Activated CD4-positive, alpha-beta T cell treated with anti-CD3 and anti-CD28 coated beads, Interleukin-2, Interleukin-6, amounts not matched to agents 100 ng/mL and 50 ng/mL, durations not matched to agents 16 hours and 8 hours (primary cell): ENCODE data around the gene TMEM72.

ENCODE experiments used
- DNase-seq: peaks from one replicate; pipeline ENCODE4 v3.0.0-alpha.2; 2020

TMEM72 gene

DNA sequence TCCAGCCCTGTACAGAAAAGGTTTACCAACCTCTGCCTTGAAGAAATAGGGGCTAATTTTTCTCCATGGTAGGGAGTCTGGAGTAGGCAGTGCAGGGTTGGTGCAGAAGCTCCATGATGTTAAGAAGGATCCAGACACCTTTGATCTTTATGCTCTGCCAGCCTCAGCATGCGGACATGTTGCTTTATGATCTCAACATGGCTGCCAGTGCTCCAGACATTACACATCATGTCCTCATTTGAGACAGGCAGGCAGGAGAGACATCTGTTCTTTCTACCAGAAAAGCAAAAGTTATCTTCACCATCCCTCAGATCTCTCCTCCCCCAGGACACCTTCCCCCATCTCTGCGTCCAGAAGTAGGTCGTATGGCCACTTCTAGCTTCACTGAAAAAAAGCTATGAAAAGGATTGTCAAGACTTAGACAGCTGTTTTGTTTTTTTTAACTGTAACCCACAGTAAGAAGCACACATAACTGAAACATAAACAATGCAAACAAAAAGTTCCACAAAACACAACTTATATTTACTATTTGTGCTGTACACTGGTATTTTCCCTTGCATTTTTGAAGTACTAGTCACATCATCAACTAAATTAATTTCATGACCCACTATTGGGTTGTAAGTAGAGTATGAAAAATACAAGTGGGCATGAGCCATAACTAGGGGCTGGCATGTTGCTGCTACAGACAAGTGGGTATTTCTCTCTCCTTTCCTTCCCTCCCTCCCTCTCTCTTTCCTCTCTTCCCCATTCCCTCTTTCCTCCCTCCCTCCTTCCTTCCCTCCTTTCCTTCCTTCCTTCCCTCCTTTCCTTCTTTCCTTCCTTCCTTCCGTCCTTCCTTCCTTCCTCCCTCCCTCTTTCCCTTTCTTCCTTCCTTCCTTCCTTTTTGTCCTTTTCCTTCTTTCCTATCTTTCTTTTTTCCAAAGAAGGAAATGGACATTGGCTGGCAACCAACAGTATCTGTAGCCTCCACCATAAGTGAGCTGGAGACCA lies 45.9 kb downstream of the TMEM72 start:
- no peak for DNase-seq

DNA sequence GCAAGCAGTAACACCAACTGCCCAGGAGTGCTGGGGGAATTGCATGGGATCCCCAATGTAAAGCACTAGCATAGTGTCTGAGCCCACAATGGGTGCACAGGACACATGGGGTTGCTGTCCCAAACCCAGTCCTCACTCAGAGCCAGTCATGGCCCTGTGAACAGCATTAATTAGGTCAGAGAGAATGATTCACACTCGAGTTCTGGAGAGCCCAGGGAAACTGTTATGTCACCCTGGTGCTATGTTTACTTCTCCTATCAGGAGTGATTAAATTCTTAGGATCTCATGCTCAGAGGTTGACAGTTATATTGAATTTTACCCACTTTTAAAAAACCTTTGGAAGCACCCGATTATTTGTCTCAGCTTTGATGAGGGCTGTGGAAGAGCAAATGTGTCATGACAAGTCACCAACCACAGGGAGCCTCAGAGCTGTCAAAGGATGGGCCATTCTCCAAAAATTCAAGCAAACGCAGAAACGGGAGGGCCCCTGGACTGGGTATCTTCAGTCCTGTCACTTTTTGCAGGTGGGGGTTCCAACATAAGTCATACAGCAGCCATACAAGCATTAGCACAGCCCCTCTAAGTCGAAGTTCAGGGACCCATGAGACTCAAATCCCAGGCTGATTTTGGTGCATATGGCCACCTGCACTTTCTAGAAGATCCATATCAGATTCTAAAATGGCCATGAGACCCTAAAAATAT lies 47.2 kb downstream of the TMEM72 start:
- DNase-seq, result no peak

DNA sequence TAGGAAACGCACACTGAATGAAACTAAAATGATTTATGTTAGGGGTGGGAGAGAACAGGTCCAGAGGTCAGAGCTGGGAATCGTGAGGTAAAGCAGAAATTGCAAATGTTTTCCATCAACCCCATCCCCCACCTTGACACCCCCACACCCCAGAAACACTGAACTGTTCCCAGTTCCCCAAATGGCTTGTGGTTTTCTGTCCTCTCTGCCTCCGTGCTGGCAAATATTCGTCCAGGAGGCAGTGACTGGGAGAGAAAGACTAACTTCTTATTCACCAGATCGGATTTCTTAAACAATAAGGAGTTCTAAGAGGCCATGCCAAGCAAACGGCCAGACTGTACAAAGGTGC lies 47.7 kb downstream of the TMEM72 start:
- DNase-seq, result no peak

DNA sequence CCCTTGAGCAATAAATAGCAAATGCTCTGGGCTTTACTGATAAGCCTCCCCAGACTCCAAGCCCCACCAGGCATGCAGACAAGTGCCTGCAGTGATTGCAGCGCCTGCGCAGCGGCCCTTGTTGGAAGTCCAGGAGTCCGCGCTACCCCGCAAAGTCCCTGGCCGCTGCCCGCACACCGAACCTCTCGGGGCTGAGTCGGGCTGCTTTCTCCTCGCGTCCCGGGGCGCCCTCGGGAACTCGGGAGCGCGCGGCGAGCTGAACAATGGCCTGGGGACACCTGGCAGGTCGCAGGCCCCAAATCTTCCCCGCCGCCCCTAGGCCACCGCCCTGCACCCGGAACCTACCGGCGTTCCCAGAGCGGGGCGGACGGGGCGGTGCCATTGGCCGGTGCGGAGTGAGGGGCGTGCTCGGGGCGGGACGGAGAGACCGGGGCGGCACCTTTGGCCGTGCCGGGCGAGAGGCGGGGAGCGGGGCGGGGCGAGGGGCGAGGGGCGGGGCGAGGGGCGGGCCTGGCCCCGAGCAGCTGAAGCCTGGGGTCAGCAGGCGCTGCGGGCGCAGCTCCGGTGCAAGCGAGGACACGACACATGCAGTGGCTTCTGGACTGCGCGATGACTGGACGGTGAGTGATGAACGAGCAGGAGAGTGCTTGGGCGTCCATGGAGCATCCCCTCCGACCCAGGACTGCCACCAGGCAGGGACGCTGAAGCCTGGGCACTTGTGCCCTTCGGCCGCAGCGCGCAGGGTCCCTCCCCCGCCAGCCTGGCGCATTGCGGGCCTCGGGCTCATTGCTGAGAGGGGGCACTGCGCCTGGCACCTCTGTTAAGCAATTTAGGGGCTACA lies 48.3 kb downstream of the TMEM72 start, which contains the start of gene RASSF4:
Gene RASSF4 (plus strand): TSS at position 556 of the 841 bp plus-strand sequence. CDS start 10,401 bp downstream, outside the sequence.
- DNase-seq, result peak; percentile 94

DNA sequence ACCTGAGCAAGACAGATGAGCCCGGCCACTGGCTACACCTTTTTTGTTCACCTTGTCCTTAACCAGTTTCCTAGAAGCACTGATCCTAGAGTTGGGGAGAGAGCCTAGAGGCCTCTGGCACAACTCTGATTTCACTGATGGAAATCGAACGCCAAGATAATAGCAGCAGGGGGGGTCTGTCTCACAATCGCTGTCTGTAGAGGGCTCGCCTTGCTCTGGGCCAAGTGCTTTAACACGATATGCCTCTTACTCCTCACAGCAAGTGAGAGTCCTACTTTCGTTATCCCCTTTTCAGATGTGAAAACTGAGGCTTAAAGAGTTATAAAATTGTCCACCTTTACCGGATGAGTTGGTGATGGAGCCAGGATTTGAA lies 48.9 kb downstream of the TMEM72 start:
- DNase-seq, result no peak

DNA sequence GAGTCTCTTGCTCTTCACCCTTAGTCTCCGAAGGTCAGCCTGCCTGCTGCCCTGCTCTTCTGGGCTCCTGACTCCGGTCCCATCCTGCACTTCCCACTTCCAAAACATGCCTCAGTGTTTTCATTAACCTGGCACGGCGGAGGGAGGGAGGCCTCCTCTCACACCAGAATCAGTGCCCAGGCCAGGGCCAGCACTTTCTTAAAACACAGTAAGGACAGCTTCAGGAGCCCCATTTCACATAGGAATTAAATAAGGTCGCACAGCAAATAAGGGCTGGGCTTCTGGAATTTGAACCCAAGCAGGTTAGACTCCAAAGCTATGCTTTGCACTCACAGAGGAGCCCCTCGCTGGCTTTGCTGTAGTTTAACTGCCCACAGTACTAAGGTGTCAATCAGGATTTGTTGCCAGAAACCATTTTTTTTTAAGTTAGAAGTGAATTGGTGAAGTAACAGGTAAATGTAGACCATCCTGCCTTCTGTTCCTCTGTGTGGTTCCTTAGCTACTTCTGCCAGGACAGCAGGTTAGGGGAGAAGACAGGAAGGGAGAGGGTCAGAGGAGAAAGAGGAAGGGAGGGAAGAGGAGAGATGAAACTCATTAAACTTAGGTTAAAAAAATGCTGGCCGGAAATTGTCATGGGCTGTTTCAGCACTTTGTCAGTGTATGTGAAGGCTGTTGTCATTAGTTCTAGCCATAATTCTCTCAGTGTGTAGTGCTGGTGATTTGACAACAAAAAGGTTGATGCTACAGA lies 49.5 kb downstream of the TMEM72 start:
- DNase-seq, result no peak

DNA sequence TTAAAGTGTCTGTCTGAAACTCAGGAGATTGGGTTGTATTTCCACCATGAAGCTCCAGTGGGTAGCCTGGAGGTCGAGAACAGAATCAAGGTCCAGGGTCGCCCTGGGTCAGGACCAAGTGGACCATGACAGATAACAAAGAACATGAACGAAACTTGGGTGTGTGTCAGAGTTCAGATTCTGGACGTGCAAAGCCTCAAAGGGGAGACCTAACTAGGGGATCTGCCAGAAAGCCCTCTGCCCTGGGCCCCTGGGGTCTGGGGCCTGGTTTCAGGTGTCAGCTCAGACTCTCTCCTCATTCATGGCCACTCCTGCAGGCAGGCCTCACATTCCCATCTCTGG lies 50.1 kb downstream of the TMEM72 start:
- DNase-seq, result no peak

DNA sequence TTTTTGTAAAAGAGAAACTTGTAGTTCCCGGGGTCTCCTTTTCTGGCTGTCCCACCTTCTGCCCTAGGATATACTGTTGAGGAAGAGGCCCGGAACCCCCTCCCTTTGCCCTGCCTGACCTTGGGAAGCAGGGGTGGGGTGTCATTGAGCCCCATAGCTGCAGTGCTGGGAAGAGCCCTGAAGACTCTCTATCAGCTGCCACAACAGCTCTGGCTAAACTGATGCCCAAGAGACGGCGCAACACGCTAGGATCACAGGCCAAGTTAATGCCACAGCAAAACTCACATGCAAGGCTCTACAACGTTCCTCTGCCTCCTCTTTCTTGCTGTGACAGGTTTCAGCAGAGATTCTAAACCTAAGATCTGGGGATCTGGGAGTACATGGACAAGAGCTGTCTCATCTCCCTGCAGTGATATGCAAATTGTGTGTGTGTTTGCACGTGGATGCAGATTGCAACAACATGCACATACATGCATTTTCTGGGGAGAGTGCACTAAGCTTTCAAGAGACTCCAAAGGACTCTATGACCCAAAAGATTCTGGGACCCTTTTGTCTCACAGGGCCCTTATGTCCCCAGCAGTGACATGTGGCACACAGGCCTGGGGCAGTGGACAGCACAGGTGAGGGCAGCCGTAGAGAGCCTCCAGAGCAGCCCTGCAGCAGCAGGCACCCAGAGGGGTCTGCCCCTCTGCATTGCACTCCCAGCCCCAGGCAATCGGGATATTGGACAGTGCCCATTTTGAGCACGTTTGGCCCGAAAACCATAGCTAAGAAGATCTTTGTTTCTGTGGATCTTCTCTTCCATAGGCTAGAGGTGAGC lies 51.0 kb downstream of the TMEM72 start:
- no peak for DNase-seq

DNA sequence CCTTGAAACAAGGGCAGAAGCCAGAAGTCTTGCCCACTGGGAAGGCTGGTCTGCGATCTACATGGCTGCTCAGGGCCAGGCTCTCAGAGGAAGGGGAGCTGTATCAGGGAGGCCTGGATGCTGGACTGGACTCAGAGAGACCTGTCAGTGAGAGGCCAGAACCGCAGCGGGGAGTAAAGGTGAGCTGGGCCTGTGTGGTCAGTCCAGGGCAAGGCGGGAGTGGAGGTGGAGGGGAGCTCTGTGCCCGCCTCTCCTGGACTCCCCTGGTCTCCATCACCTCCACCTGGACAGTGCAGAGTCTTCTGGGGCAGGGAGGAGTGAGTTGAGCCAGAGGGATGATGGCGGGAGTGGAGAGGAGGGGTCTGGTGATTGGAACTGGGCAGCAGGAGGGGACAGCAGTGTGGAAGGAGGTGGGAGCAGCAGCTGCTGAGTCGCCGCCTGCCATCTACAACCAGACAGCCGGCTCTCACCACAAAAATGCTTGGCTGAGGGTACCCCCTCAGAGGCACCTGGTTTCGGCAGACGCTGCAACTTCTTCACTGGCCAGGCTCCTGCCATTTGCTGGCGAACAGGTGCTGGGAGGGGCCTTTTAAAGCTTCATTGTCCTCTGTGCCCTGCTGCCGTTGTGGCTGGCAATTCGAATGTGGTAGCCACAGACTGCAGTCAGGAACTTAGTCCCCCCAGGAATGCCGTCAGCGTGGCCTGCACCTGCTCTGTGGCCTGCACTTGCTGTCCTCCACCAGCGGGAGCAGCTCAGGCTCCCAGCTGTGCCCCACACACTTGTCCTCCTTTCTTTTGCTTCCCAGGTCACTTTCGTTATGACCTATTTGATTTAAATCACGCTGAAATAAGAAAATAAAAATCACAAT lies 52.0 kb downstream of the TMEM72 start:
- no peak for DNase-seq

DNA sequence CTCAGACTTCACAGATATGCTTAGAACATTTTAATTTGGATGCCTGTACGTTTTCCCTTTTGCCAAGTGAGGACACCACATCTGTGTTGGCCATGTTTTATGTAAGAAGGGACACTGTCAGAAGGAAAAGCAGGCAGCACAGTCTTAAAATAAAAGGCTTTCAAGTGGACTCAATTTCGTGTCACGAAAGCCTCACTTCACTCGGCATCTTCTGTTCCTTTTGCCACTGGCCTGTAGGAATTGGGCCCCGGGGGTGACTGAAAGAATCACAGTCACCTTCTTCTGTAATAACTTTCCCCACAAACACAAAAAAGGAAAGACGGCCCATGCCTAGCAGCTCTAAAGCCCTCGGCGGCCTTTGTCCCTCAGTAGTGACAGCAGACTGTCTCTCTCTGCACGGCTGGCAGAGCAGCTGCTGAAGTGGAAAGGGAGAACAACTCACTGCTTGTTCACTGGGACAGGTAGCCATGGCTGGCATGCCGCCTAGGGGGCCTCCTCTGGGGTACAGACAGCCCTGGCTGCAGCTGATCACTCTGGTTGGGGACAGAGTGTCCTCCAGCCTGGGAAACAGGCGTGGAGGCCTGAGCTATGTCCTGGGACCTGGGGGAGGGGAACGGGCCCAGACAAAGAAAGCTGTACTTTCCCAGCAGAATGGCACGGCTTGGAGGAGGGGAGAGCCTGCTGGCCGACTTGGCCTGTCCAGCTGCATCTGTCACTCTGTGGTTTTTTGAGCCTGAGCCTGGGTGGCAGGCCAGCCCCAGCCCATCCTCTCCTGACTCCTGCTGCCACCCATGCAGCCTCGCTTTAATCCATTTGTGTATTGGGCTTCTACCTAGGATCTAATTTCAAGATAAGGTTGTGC lies 52.9 kb downstream of the TMEM72 start:
- no peak for DNase-seq

DNA sequence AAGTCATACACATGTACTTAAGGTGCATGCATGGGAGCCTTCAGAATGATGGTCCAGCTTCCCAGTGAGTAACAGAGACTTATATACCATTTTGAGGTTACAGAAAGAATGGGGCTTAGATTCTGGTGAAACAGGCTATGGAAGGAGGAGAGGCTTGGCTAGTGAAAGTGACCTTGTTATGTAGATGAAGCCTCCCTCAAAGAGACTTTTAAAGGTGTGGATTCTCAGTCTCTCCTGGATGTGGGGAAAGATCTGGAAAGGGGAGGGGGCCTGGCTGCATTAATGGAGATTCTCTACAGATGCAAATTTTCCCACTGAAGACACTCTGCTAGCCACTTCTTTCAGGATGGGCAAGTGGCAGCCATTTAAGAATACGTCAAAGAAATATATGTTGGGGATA lies 54.0 kb downstream of the TMEM72 start:
- no peak for DNase-seq

DNA sequence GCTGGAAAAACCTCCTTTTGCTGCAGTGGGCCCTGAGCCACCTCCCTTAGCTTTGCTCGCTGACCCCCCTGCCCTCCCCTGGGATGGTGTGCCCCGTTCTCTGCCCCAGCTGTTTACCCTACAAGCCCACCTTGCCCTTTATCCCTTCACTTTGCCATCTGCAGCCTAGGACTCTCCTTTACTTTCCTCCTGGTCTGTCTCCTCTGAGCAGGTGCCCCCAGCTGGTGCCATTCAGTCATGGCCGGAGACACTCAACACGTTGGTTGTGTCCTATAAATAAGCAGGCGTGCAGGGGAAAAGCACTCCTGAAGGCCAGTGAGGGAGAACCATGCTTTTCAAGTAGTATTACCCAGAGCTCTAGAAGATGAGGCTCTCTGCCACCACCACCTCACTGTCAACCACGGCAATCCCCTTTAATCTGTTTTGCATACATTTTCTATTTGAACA lies 54.5 kb downstream of the TMEM72 start:
- DNase-seq, result no peak

DNA sequence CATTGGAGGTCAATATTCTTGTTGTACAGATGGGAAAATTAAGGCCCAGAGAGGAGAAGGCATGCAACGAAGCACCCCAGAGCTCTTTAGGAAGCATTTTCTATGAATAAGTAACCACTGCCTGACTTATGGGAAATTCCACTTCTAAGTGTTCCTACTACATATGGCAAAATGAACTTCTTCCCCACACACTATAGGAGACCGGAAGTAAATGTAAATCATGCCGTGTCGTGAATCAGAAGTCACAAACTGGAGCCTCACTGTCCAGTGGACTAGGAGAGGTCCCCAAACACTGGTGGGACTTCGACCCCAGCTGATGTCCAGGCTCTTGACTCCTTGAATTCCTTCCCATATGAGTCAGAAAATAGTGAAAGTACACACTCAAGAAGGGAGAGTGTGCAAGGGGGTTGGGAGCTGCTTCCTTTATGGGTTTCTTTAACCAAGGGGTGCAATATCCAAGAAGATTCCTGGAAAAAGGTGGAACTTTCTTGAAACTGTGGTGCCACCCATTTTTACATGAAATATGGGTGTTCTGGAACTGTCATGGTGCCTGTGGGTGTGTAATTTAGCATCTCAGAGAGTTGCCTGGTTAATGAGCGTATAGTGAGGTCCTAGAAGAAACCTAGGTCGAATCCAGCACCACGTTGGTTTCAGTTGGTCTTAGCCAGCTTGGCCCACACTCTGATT lies 55.1 kb downstream of the TMEM72 start:
- DNase-seq, result no peak

DNA sequence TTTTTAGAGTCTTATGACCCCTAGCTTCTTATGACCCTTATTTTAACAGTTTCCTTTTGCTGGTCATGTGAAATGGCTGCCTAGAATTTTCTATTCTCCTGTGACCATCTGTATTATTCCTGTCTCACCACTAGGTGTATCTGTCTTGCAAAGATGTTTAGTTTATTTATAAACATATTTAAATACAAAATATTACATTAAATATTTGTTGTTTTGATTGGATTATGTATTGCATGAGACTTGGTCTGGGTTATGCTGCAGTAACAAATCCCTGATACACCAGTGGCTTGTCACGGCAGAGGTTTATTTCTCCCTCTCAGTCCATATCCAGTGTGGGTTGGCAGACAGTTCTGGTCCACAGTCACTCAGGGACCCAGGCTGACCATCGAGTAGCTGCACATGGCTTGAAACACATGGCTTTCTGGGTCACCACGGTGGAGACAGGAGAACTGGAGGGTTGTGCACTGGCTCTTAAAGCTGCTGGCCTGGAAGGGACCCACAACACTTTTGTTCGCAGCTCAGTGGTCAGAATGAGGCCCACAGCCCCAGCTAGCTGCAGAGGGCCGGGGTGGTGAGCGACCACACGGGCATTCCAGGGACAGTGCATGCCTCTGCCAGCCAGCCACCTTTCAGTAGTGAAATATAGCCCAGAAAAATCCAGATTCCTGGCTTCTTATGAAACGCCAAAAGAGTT lies 55.8 kb downstream of the TMEM72 start:
- DNase-seq, result no peak

DNA sequence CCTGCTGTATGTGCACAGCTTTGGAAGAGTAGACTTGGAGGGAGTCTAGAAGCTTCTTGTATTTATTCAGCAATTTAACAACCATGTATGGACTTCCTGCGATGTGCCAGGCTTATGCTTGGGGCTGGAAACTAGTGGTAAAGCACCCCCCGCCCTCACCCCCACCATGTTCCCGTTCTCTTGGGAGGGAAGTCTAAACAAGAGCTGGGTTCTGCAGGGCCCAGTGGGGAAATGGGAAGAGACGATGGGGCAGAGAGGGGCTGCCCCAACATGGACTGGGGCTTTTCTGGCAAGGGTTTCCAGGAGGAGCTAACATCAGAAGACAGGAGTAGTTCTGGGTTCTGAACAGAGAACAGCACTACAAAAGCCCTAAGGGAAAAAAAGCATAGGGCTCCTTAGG lies 56.5 kb downstream of the TMEM72 start:
- DNase-seq, result no peak

DNA sequence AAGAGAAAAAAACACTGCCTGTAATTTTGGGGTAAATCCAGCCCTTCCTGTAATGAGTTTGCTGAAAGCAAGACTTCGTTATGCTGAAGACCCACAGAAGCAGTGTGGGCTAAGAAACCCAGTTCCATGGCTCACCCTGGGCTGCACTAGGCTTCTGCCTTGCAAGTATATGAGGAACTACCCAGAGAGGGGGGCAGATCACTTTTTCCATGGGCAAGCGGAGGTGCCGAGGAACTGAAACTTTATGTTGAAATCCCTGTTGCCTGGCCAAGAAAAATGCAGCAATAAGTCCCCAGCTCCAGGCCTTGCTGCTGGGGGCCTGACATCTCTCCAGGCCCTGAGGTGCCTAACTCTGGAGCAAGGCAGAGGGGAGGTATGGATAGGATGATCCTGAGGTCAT lies 57.0 kb downstream of the TMEM72 start:
- DNase-seq, result no peak

DNA sequence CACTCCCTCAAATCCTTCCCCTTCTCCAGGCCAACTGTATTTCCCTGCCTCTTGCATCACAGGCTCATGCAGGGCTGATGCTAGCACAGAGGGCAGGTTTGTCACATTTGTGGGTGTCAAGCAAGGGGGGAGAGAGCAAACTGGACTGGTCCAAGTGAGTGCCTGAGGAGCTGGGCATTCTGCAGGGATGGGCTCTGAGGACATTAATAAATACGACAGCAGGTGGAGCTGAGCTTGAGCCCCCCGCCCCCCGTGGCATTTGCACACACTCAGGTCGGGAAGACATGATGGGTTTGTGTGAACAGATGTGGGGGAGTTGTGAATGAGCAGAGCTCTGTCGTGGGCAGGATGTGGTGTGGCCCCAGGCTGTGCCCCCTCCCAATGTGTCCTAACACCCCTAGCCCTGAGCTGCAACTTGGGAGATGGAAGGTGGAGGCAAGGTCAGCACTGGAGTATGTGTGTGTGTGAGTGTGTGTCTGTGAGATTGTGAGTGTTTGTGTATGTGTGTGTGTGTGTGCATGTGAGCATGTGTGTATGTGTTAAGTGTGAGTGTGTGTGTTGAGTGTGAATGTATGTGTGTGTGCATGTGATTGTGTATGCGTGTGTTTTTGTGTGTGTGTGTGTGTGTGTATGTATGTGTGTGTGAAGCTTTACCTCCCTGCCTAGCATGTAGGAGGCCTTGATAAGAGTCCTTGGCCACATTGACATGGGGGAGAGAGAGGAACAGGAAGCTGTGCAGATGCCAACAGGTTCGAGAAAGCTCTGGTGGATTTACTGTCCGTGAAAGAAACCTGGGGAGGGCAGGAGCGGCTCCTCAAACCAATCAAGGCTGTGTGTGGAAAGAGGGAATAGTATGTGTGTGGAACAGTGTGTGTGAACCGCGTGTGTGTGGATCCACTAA lies 57.6 kb downstream of the TMEM72 start:
- DNase-seq, result no peak
